GM10248 (cell line): ENCODE results near the gene ECI2.

Experiments
- CTCF ChIA-PET: fragments of 300-600 bp; sonication (Branson Sonifier 250); formaldehyde crosslinking; extraction: SDS; loops from one replicate; lab custom pipeline; 2021; ENCODE audit warnings: antibody characterized with exemption; lab: Yijun Ruan, JAX
- POLR2A ChIA-PET: fragments of 350-650 bp; sonication (Branson Sonifier 250); formaldehyde crosslinking; extraction: SDS; loops from one replicate; lab custom pipeline; 2020; ENCODE audit warnings: antibody characterized with exemption; lab: Yijun Ruan, JAX
- DNase-seq: peaks from one replicate; pipeline ENCODE4 v3.0.0; 2012; ENCODE audit errors: extremely low spot score
- TF ChIP-seq, protein P1 (sequence below): IDR thresholded peaks from 2 replicates; pipeline ENCODE4 v1.5.1; 2012; ENCODE audit warnings: mild to moderate bottlenecking, low read depth; ENCODE audit errors: extremely low read depth, missing control alignments, control extremely low read depth

Gene ECI2

GRCh38 chr6:4133941-4134838, 1.2 kb downstream of the ECI2 start:
- CTCF ChIA-PET = interaction anchor here (0.6 to 1.1 kb wide), 3 partner anchors 21 to 1010 kb away, joined by 3 read pairs; partner anchors contain the start of gene FAM50B
- peak; percentile 18 for DNase-seq
- TF ChIP-seq, protein P1, sequence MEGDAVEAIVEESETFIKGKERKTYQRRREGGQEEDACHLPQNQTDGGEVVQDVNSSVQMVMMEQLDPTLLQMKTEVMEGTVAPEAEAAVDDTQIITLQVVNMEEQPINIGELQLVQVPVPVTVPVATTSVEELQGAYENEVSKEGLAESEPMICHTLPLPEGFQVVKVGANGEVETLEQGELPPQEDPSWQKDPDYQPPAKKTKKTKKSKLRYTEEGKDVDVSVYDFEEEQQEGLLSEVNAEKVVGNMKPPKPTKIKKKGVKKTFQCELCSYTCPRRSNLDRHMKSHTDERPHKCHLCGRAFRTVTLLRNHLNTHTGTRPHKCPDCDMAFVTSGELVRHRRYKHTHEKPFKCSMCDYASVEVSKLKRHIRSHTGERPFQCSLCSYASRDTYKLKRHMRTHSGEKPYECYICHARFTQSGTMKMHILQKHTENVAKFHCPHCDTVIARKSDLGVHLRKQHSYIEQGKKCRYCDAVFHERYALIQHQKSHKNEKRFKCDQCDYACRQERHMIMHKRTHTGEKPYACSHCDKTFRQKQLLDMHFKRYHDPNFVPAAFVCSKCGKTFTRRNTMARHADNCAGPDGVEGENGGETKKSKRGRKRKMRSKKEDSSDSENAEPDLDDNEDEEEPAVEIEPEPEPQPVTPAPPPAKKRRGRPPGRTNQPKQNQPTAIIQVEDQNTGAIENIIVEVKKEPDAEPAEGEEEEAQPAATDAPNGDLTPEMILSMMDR = no peak
- POLR2A ChIA-PET = no interaction called here

- CTCF ChIA-PET = interaction anchor here (2.4 kb wide), 1 partner anchor 25 kb away, joined by 8 read pairs; no protein-coding TSS in a partner anchor
- no peak for DNase-seq
- TF ChIP-seq, protein P1 = no peak
- POLR2A ChIA-PET = no interaction called here
Measured at GRCh38 chr6:4130357-4130987, 4.9 kb downstream of the ECI2 start.

GRCh38 chr6:4129446-4129845, 5.9 kb downstream of the ECI2 start:
- TF ChIP-seq, protein P1 = no peak
- CTCF ChIA-PET = no interaction called here
- DNase-seq = no peak
- POLR2A ChIA-PET = no interaction called here

GRCh38 chr6:4128748-4129147, 6.6 kb downstream of the ECI2 start:
- ChIA-PET POLR2A (no interaction called here), CTCF (no interaction called here)
- DNase-seq = no peak
- TF ChIP-seq, protein P1 = no peak

DNA sequence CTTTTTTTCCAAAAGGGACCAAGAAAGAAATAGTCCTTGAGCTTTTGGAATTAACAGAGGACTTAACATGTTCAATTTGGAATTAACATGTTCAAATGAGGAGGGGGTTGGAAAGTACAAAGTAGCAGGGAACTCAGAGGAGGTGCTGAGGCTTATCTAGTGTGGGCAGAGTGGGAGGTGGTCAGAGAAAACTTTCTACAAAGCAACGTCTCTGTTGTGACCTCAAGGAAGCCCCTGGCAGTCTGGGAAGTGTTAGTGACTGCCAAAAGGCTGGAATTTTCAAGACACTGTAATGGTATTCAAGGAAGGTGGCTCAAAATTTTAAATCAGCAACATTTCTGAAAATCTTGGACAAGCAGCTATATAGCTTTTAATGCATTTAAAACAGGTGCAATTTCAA, 7.3 kb downstream of the ECI2 start:
- TF ChIP-seq, protein P1 = no peak
- POLR2A ChIA-PET = no interaction called here
- CTCF ChIA-PET = no interaction called here
- no peak for DNase-seq

GRCh38 chr6:4125933-4126864, 9.2 kb downstream of the ECI2 start:
- ChIA-PET POLR2A (no interaction called here), CTCF (interaction anchor here (1.5 kb wide), 1 partner anchor 15 kb away, joined by 3 read pairs; no protein-coding TSS in a partner anchor)
- TF ChIP-seq, protein P1 = no peak
- DNase-seq = no peak
